Amniotic stem cell (primary cell): Measurements from ENCODE around the gene INPP5A.
"Not testable (repeated sequence)": the region's sequence is repeated elsewhere in the genome, so short reads cannot be mapped to it uniquely, and the experiment has no call there.

Source experiments
- DNase-seq: peaks from one replicate; lab custom pipeline; 2025; lab: John Stamatoyannopoulos, UW

The INPP5A gene

GRCh38 chr10:132550366-132551092 lies 12.9 kb downstream of the INPP5A start:
- no peak for DNase-seq

- no peak for DNase-seq
Measured at GRCh38 chr10:132551093-132551807, 13.7 kb downstream of the INPP5A start.

- no peak for DNase-seq
Measured at GRCh38 chr10:132551808-132552130, 14.2 kb downstream of the INPP5A start.

GRCh38 chr10:132552635-132553034 lies 15.0 kb downstream of the INPP5A start:
- not testable (repeated sequence) for DNase-seq

GRCh38 chr10:132553568-132553967 lies 16.0 kb downstream of the INPP5A start:
- DNase-seq = not testable (repeated sequence)

GRCh38 chr10:132554053-132554990 lies 16.7 kb downstream of the INPP5A start:
- DNase-seq = no peak

GRCh38 chr10:132554991-132555647 lies 17.5 kb downstream of the INPP5A start:
- no peak for DNase-seq

- DNase-seq = no peak
Measured at GRCh38 chr10:132555648-132556575, 18.3 kb downstream of the INPP5A start.

GRCh38 chr10:132556994-132557441 lies 19.4 kb downstream of the INPP5A start:
- no peak for DNase-seq

- no peak for DNase-seq
Measured at GRCh38 chr10:132557696-132558515, 20.3 kb downstream of the INPP5A start.

GRCh38 chr10:132558516-132559413 lies 21.2 kb downstream of the INPP5A start:
- DNase-seq = no peak

- no peak for DNase-seq
Measured at GRCh38 chr10:132559538-132559937, 22.0 kb downstream of the INPP5A start.

GRCh38 chr10:132560241-132560731 lies 22.7 kb downstream of the INPP5A start:
- DNase-seq = no peak

GRCh38 chr10:132562177-132562915 lies 24.8 kb downstream of the INPP5A start:
- DNase-seq = no peak

- DNase-seq = no peak
Measured at GRCh38 chr10:132562916-132563456, 25.4 kb downstream of the INPP5A start.

- DNase-seq = no peak
Measured at GRCh38 chr10:132563485-132564248, 26.1 kb downstream of the INPP5A start.

GRCh38 chr10:132564249-132564605 lies 26.6 kb downstream of the INPP5A start:
- DNase-seq = no peak
